ENCODE data around the gene CAMTA1.

Gene CAMTA1

DNA sequence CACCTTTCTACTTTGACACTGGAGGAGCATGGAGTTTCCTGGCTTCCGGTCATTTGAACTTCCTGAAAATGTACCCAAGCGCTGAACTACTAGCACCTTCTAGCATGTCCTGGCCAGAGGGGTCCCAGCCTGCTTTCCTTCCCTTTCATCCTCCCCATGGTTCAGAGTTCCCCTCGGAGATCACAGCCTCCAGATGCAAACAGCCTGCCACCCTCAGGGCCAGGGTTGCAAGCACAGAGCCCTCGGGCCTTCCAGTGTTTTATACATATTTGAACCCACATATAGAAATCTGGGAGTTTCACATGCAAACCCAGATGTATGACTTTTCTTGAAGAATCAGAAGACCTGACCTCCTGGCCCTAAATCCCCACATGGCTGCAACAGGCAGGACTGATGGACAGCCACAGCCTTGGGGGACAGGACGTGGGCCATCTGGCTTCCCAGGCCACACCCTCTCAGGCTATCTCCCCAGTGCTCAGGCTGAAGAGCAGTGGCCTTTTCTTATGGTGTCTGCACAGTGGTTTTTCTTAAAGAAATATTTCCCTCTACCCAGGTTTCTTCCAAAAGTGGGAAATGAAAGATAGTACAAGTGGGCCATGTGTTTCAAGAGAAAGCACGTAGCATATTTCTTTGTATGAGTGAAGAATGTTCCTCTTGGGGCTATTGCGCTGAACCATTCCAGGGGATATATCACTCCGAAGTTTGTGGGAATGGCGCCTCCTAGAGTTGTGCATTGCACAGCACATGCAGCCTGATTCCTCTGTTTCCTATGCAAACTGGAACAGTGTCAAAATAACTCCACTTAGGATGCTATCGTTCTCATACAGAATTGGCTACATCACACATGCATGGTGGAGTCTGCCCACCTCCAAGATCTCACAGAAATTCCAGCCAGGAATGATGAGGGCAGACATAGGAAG lies 753.9 kb downstream of the CAMTA1 start:
- no peak overlapping the region for H3K27ac ChIP-seq (ENCODE audit: low read length)
- H3K79me2 ChIP-seq (ENCODE audit: low read length): no peaks in the 10 kb centered on the region
- no peaks in the 10 kb centered on the region for H3F3A ChIP-seq (ENCODE audit: insufficient read depth, low read length)
- H3K4me2 ChIP-seq (ENCODE audit: low read depth, low read length): no peak overlapping the region
- no peaks in the 10 kb centered on the region for H3K36me3 ChIP-seq (replicated peaks; ENCODE audit: insufficient read depth, low read length)
- no peak for TF ChIP-seq EZH2phosphoT487 (IDR thresholded peaks at IDR 0.05; ENCODE audit: low read length)
- no peak for TF ChIP-seq EZH2 (optimal IDR thresholded peaks at IDR 0.05; ENCODE audit: low read depth, low read length)
- TF ChIP-seq CTCF (IDR thresholded peaks at IDR 0.05; ENCODE audit: low read length): no peak
- H3K9me3 ChIP-seq (replicated peaks; ENCODE audit: insufficient read depth, low read length): no peaks in the 10 kb centered on the region
- H2AFZ ChIP-seq (ENCODE audit: low read length): no peak overlapping the region
- H3K9ac ChIP-seq (ENCODE audit: low read length): no peak overlapping the region
- DNase-seq: no peak
- H3K27me3 ChIP-seq (replicated peaks; ENCODE audit: insufficient read depth, low read length): peaks cover 95% of the 10 kb centered on the region
- no peaks in the 10 kb centered on the region for H3K4me1 ChIP-seq (ENCODE audit: low read length)
- no peak overlapping the region for H3K4me3 ChIP-seq (ENCODE audit: low read length)
- H3K9me2 ChIP-seq (replicated peaks; ENCODE audit: insufficient read depth, low read length): no peaks in the 10 kb centered on the region
- H4K20me1 ChIP-seq (ENCODE audit: insufficient read depth, low read length): no peaks in the 10 kb centered on the region

DNA sequence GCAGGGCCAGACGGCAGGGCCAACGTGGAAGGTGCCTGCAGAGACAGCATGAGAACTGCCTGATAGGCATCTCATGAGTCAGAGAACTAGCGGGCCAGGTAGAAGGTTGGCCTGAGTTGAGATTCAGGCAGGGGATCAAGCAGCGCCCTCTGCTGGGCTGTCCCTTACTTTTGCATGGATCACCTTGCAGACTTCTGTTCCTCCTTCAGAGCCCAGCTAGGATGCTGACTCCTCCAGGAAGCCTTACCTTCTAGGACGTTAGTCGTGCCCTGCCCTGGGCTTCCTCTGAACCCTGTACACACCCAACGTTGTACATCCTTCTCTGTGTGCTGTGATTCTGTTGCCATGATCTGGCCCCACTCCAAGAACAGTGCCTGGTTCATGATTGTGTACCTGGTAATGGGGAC lies 754.5 kb downstream of the CAMTA1 start:
- no peaks in the 10 kb centered on the region for H3K4me1 ChIP-seq (ENCODE audit: low read length)
- H3K9me2 ChIP-seq (replicated peaks; ENCODE audit: insufficient read depth, low read length): no peaks in the 10 kb centered on the region
- DNase-seq: peak; percentile 14
- H3K27ac ChIP-seq (ENCODE audit: low read length): no peak overlapping the region
- H3K36me3 ChIP-seq (replicated peaks; ENCODE audit: insufficient read depth, low read length): no peaks in the 10 kb centered on the region
- H3K4me3 ChIP-seq (ENCODE audit: low read length): no peak overlapping the region
- H4K20me1 ChIP-seq (ENCODE audit: insufficient read depth, low read length): no peaks in the 10 kb centered on the region
- H3K27me3 ChIP-seq (replicated peaks; ENCODE audit: insufficient read depth, low read length): peaks cover 95% of the 10 kb centered on the region
- TF ChIP-seq CTCF (IDR thresholded peaks at IDR 0.05; ENCODE audit: low read length) (peak; percentile 33), EZH2 (optimal IDR thresholded peaks at IDR 0.05; ENCODE audit: low read depth, low read length) (no peak)
- H3K9me3 ChIP-seq (replicated peaks; ENCODE audit: insufficient read depth, low read length): no peaks in the 10 kb centered on the region
- H3K4me2 ChIP-seq (ENCODE audit: low read depth, low read length): no peak overlapping the region
- H3F3A ChIP-seq (ENCODE audit: insufficient read depth, low read length): no peaks in the 10 kb centered on the region
- H3K79me2 ChIP-seq (ENCODE audit: low read length): no peaks in the 10 kb centered on the region
- no peak overlapping the region for H2AFZ ChIP-seq (ENCODE audit: low read length)
- no peak overlapping the region for H3K9ac ChIP-seq (ENCODE audit: low read length)

DNA sequence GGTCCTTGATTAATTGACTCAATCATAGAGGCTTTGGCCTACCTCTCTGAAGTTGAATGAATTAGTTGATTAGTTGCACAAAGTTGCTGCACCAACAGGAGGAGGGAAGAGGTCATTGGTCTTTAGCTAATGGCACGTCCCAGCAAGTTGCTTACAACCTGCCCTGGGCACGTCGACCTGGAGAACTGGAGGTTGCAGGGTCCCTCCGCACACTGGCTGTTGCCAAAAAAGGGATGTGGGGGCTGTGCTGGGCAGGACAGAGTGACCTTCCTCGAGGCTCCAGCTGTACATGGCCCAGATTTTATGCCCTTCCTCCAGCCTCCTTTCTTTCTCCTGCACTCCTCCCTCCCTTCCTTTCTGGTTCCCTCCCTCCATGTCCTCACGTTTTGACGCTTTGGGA lies 755.6 kb downstream of the CAMTA1 start:
- Histone ChIP-seq H3K4me2 (ENCODE audit: low read depth, low read length) (no peak overlapping the region), H3K4me1 (ENCODE audit: low read length) (no peaks in the 10 kb centered on the region), H3K9me3 (replicated peaks; ENCODE audit: insufficient read depth, low read length) (no peaks in the 10 kb centered on the region), H3K4me3 (ENCODE audit: low read length) (no peak overlapping the region), H4K20me1 (ENCODE audit: insufficient read depth, low read length) (no peaks in the 10 kb centered on the region), H3K27me3 (replicated peaks; ENCODE audit: insufficient read depth, low read length) (peaks cover 95% of the 10 kb centered on the region), H3K79me2 (ENCODE audit: low read length) (no peaks in the 10 kb centered on the region), H3K36me3 (replicated peaks; ENCODE audit: insufficient read depth, low read length) (no peaks in the 10 kb centered on the region), H3K27ac (ENCODE audit: low read length) (no peak overlapping the region), H2AFZ (ENCODE audit: low read length) (no peak overlapping the region), H3F3A (ENCODE audit: insufficient read depth, low read length) (no peaks in the 10 kb centered on the region), H3K9me2 (replicated peaks; ENCODE audit: insufficient read depth, low read length) (no peaks in the 10 kb centered on the region), H3K9ac (ENCODE audit: low read length) (no peak overlapping the region)
- DNase-seq: no peak
- TF ChIP-seq EZH2 (optimal IDR thresholded peaks at IDR 0.05; ENCODE audit: low read depth, low read length) (no peak), CTCF (IDR thresholded peaks at IDR 0.05; ENCODE audit: low read length) (no peak), EZH2phosphoT487 (IDR thresholded peaks at IDR 0.05; ENCODE audit: low read length) (no peak)
